Measurements from ENCODE around the gene EPN1. TPM values are rescaled to one million over a fixed set of nuclear protein-coding genes. Genes with fewer than 3 reads are reported as not detected.
"Not testable (repeated sequence)": the region's sequence is repeated elsewhere in the genome, so short reads cannot be mapped to it uniquely, and the experiment has no call there.

EPN1 gene
- total RNA-seq, 1 donor from 2014 or later: 115 TPM

DNA sequence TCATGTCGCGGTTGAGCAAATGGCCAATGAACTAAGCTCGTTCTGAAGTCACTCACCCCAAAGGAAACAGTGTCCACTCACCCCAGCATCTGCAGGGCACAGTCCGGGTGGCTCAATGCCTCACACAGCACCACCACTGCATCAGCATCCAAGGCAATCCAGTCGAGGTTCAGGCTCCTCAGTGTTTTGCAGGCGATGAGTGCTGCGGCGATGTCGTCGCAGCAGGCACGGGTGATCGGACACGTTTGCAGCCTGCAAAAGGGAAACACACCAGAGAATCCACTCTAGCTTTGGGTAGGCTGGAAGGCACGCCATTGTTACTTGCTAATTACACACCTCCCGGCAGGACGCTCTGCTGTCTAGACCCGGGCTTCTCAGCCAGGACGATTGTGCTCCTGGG, 36.7 kb downstream of the EPN1 start:
- Mint-ChIP-seq H3K27me3 (no peaks in the 10 kb centered on the region), H3K36me3 (ENCODE audit: insufficient read depth) (peaks cover 6% of the 10 kb centered on the region), H3K4me3 (ENCODE audit: low read depth) (no peak overlapping the region), H3K9me3 (ENCODE audit: low read depth) (peaks cover 29% of the 10 kb centered on the region), H3K27ac (no peak overlapping the region), H3K4me1 (ENCODE audit: low read depth) (no peaks in the 10 kb centered on the region)
- TF ChIP-seq, protein P1, sequence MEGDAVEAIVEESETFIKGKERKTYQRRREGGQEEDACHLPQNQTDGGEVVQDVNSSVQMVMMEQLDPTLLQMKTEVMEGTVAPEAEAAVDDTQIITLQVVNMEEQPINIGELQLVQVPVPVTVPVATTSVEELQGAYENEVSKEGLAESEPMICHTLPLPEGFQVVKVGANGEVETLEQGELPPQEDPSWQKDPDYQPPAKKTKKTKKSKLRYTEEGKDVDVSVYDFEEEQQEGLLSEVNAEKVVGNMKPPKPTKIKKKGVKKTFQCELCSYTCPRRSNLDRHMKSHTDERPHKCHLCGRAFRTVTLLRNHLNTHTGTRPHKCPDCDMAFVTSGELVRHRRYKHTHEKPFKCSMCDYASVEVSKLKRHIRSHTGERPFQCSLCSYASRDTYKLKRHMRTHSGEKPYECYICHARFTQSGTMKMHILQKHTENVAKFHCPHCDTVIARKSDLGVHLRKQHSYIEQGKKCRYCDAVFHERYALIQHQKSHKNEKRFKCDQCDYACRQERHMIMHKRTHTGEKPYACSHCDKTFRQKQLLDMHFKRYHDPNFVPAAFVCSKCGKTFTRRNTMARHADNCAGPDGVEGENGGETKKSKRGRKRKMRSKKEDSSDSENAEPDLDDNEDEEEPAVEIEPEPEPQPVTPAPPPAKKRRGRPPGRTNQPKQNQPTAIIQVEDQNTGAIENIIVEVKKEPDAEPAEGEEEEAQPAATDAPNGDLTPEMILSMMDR (IDR thresholded peaks at IDR 0.05; ENCODE audit: unreplicated experiment): no peak
- no peak for DNase-seq (ENCODE audit: low spot score, unreplicated experiment)

DNA sequence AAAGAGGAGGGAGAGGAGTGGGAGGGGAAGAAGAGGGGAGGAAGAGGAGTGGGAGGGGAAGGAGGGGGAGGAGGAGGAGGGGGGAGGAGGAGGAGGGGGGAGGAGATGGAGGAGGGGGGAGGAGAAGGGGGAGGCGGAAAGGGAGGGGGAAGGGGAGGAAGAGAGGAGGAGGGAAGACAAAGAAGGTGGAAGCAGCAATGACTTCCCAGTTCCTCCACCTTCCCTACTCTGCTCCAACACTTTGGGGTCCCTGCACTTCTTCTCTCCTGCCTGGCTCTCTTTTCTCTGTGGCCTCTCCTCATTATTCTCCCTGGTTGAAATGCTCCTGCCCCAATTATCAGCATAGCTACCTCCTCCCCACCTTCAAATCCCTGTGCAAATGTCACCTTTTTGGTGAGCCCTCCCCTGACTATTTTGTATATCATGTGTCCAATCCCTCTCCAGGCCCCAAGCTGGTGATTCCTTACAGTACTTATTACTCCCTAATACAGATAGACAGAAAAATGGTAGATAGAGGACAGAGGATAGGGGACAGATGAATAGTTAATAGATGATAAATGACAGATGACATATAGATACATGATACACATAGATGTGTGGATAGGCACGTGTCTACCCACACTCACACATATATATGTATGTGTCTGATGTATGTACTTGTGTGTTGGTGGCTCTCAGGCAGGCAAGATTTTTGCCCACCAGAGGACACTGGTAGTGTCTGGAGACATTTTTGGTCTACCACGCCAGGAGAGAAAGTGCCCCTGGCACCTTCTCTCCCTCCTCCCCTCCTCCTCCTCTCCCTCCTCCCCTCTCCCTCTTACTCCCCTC, 38.0 kb downstream of the EPN1 start:
- H3K36me3 Mint-ChIP-seq (ENCODE audit: insufficient read depth): peaks cover 6% of the 10 kb centered on the region
- no peak overlapping the region for H3K27ac Mint-ChIP-seq
- no peaks in the 10 kb centered on the region for H3K27me3 Mint-ChIP-seq
- no peak overlapping the region for H3K4me3 Mint-ChIP-seq (ENCODE audit: low read depth)
- peaks cover 34% of the 10 kb centered on the region for H3K9me3 Mint-ChIP-seq (ENCODE audit: low read depth)
- no peak for DNase-seq (ENCODE audit: low spot score, unreplicated experiment)
- TF ChIP-seq, protein P1 (IDR thresholded peaks at IDR 0.05; ENCODE audit: unreplicated experiment): no peak
- no peaks in the 10 kb centered on the region for H3K4me1 Mint-ChIP-seq (ENCODE audit: low read depth)

DNA sequence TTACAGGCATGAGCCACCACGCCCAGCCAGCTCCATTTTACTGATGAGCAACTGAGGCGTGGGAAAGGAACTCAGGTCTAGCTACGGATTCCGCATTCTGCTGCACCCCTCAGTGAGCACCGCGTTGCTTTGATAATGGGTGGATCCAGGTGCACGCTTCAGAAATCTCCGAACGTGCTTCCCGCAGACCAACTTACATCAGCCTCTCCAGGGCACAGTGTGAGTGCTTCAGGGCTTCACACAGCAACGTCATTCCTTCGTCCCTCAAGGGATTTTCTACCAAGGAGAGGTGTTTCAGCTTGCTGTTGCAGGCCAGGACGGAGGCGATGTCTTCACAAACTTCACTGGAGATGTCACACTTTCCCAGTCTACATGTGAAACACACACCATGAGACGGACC, 41.5 kb downstream of the EPN1 start:
- TF ChIP-seq, protein P1 (IDR thresholded peaks at IDR 0.05; ENCODE audit: unreplicated experiment): no peak
- Mint-ChIP-seq H3K36me3 (ENCODE audit: insufficient read depth) (peaks cover 6% of the 10 kb centered on the region), H3K9me3 (ENCODE audit: low read depth) (peaks cover 47% of the 10 kb centered on the region), H3K4me1 (ENCODE audit: low read depth) (no peaks in the 10 kb centered on the region), H3K27ac (no peak overlapping the region), H3K27me3 (no peaks in the 10 kb centered on the region), H3K4me3 (ENCODE audit: low read depth) (no peak overlapping the region)
- no peak for DNase-seq (ENCODE audit: low spot score, unreplicated experiment)

DNA sequence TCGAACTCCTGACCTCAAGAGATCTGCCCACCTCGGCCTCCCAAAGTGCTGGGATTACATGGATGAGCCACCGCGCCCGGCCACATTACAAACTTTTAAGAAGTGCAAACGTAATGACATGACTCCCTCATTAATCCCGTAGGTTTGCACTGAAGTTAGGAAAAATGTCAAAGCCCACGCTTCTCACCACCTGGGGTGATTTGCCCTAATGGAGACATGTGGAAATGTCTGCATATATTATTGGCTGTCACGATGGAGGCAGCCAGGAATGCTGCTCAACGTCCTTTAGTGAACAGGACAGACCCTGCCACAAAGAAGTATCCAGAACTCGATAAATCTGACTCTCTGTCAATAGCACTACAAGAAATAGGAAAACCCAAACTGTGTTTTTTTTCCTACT, 42.2 kb downstream of the EPN1 start:
- no peaks in the 10 kb centered on the region for H3K27me3 Mint-ChIP-seq
- peaks cover 50% of the 10 kb centered on the region for H3K9me3 Mint-ChIP-seq (ENCODE audit: low read depth)

DNA sequence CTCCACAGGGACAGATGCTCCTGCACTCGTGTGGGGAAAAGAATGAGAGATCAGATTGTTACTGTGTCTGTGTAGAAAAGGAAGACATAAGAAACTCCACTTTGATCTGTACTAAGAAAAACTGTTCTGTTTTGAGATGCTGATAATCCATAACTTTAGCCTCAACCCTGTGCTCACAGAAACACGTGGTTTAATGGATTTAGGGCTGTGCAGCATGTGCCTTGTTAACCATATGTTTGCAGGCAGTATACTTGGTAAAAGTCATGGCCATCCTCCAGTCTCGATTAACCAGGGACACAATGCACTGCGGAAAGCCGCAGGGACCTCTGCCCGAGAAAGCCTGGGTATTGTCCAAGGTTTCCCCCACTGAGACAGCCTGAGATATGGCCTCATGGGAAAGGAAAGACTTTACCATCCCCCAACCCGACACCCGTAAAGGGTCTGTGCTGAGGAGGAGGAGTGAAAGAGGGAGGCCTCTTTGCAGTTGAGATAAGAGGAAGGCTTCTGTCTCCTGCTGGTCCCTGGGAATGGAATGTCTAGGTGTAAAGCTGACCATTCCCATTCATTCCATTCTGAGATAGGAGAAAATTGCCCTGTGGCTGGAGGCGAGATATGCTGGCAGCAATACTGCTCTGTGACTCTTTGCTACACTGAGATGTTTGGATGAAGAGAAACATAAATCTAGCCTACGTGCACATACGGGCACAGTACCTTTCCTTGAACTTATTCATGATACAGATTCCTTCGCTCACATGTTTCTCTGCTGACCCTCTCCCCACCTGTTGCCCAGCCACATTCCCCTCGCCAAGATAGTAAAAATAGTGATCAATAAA, 43.1 kb downstream of the EPN1 start:
- not testable (repeated sequence) for H3K27ac Mint-ChIP-seq; H3K4me1 Mint-ChIP-seq (ENCODE audit: low read depth); H3K4me3 Mint-ChIP-seq (ENCODE audit: low read depth); DNase-seq (ENCODE audit: low spot score, unreplicated experiment); H3K36me3 Mint-ChIP-seq (ENCODE audit: insufficient read depth); H3K27me3 Mint-ChIP-seq
- peaks cover 50% of the 10 kb centered on the region for H3K9me3 Mint-ChIP-seq (ENCODE audit: low read depth)

More for the DNA sequence above, 42.2 kb downstream of the EPN1 start:
- DNase-seq (ENCODE audit: low spot score, unreplicated experiment): no peak
- H3K4me1 Mint-ChIP-seq (ENCODE audit: low read depth): no peaks in the 10 kb centered on the region
- H3K27ac Mint-ChIP-seq: no peak overlapping the region
- TF ChIP-seq, protein P1 (IDR thresholded peaks at IDR 0.05; ENCODE audit: unreplicated experiment): no peak
- peaks cover 5% of the 10 kb centered on the region for H3K36me3 Mint-ChIP-seq (ENCODE audit: insufficient read depth)
- H3K4me3 Mint-ChIP-seq (ENCODE audit: low read depth): no peak overlapping the region

All from progenitor cell of endocrine pancreas (in vitro differentiated cells).